ENCODE measurements around the gene TEAD4. TPM values are rescaled to one million over a fixed set of nuclear protein-coding genes. Genes with fewer than 3 reads are reported as not detected.

Gene TEAD4
- total and polyA plus RNA-seq, 12 donors, result 4.7 to 45.6 (median 11.4) TPM

DNA sequence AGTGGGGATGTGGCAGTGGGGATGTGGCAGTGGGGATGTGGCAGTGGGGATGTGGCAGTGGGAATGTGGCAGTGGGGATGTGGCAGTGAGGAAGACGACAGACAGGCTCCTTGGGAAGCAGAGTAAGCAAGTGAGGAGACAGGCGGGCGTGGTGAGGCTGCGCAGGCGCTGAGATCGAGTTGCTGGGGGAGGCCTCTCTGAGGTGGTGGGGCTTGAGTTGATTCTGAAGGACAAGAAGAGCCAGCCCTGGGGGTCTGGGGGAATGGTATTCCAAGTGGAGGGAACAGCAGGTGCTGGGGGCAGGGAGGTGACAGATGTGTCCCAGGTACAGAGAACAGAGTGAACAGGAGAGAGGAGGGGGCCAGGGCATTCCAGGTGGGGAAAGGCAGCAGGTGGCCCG is 84.2 kb downstream of the TEAD4 start:
- Histone ChIP-seq H3K4me3 (no peak overlapping the region), H3K9me3 (no peaks in the 10 kb centered on the region), H3K36me3 (peaks cover 0 to 28% (median 0%) of the 10 kb centered on the region in 9 donors), H3K27ac (no peak overlapping the region), H3K27me3 (no peaks in the 10 kb centered on the region), H3K4me1 (peaks cover 4 to 45% (median 15%) of the 10 kb centered on the region in 9 donors)
- TF ChIP-seq CTCF (IDR thresholded peaks at IDR 0.05), result no peak
- ATAC-seq, result no peak
- WGBS, 2 donors, result 92 to 94% methylated on average over 7 of the region's 7 CpGs
- intact Hi-C loops (cut with DNase I), result loop anchor here in 1 of 10 donors (5.0 kb wide), 1 partner anchor 156 kb away; no protein-coding TSS in a partner anchor
- DNase-seq, result no peak

DNA sequence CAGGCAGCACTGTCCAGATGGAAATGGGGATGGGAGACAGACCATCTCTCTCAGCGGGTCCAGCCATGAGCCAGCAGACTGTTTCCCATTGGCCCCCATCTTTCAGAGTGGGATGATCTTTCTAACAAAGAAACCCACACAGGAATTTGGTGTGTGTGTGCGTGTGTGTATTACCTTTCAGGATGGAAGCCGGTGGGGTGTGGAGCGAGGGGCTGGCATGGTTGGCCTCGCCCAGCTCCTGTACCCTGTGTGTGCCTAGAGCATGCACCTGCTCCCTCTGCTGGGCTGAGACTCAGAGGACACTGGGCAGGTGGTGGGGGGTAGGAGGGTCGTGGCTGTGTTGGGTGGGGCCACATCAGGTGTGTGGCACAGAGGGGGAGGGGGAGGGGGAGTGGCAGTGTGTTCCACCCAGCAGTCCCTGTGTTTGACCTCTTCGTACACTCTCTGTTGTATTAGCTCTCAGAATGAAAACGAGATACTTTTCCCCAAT is 85.0 kb downstream of the TEAD4 start:
- Histone ChIP-seq H3K9me3 (no peaks in the 10 kb centered on the region), H3K27ac (no peak overlapping the region), H3K4me3 (no peak overlapping the region), H3K4me1 (peaks cover 4 to 50% (median 15%) of the 10 kb centered on the region in 9 donors), H3K27me3 (no peaks in the 10 kb centered on the region), H3K36me3 (peaks cover 0 to 21% (median 0%) of the 10 kb centered on the region in 9 donors)
- TF ChIP-seq CTCF (IDR thresholded peaks at IDR 0.05), result no peak
- 84 to 87% methylated on average over 8 of the region's 8 CpGs for WGBS, 2 donors
- no peak for DNase-seq
- intact Hi-C loops (cut with DNase I), result loop anchor here in 1 of 10 donors (5.0 kb wide), 1 partner anchor 157 kb away; no protein-coding TSS in a partner anchor
- no peak for ATAC-seq

- ATAC-seq (no peak), DNase-seq (no peak)
- Histone ChIP-seq H3K27me3 (no peaks in the 10 kb centered on the region), H3K4me1 (peaks cover 4 to 50% (median 15%) of the 10 kb centered on the region in 9 donors), H3K9me3 (no peaks in the 10 kb centered on the region), H3K4me3 (no peak overlapping the region), H3K27ac (peak overlapping the region in 7 of 10 donors; percentile 49 to 81 (median 66)), H3K36me3 (peaks cover 0 to 8% (median 0%) of the 10 kb centered on the region in 9 donors)
- WGBS, 2 donors, result 73 to 78% methylated on average over 5 of the region's 5 CpGs
- intact Hi-C loops (cut with DNase I), result no loop called here
- no peak for TF ChIP-seq CTCF (IDR thresholded peaks at IDR 0.05)
Measured at GRCh38 chr12:3045494-3045893, 86.3 kb downstream of the TEAD4 start.

GRCh38 chr12:3045989-3046388 is 86.8 kb downstream of the TEAD4 start:
- no peaks in the 10 kb centered on the region for H3K9me3 ChIP-seq
- H3K4me3 ChIP-seq, result no peak overlapping the region
- H3K27ac ChIP-seq, result peak overlapping the region in 7 of 10 donors; percentile 49 to 81 (median 66)
- WGBS, 2 donors, result 42 to 61% methylated on average over 7 of the region's 7 CpGs
- intact Hi-C loops (cut with DNase I), result no loop called here
- H3K36me3 ChIP-seq, result peaks cover 0 to 3% (median 0%) of the 10 kb centered on the region in 9 donors
- no peak for TF ChIP-seq CTCF (IDR thresholded peaks at IDR 0.05)
- peaks cover 4 to 50% (median 15%) of the 10 kb centered on the region in 9 donors for H3K4me1 ChIP-seq
- no peaks in the 10 kb centered on the region for H3K27me3 ChIP-seq
- DNase-seq (no peak), ATAC-seq (peak in 6 of 8 donors; percentile 7 to 43 (median 19))

Measured in heart right ventricle (tissue), 16 donors.